ENCODE measurements around the gene VAMP8. TPM values are rescaled to one million over a fixed set of nuclear protein-coding genes. Genes with fewer than 3 reads are reported as not detected.

Gene VAMP8
- total and polyA plus RNA-seq, 2 donors (not counting 3 experiments of a cell fraction or from before 2014, with no cell fraction given) = 39.0 to 68.7 TPM

GRCh38 chr2:85534099-85534498 is 43.3 kb upstream of the VAMP8 start:
- Histone ChIP-seq H3K9me1 (replicated peaks; ENCODE audit: control insufficient read depth, extremely low read depth, insufficient read depth, low read length) (no peaks in the 10 kb centered on the region), H3K36me3 (ENCODE audit: control insufficient read depth in 2 of 2, extremely low read depth in 1 of 2, insufficient read depth in 2 of 2, low read length in 2 of 2) (no peaks in the 10 kb centered on the region), H3K9ac (replicated peaks; ENCODE audit: extremely low read depth, insufficient read depth, low read length) (no peak overlapping the region), H3K4me3 (replicated peaks in 1 of 3; ENCODE audit: insufficient read depth in 1 of 3, low read depth in 1 of 3, low read length in 3 of 3) (no peak overlapping the region), H3K4me2 (ENCODE audit: insufficient read depth, low read length) (no peak overlapping the region), H3K27me3 (ENCODE audit: control insufficient read depth in 2 of 2, insufficient read depth in 2 of 2, low read length in 2 of 2) (peaks cover 0 to 3% of the 10 kb centered on the region in 2 experiments), H3K9me3 (replicated peaks; ENCODE audit: control insufficient read depth, insufficient read depth, low read length) (no peaks in the 10 kb centered on the region), H3K4me1 (ENCODE audit: control insufficient read depth, extremely low read depth, insufficient read depth, low read length) (peaks cover 20% of the 10 kb centered on the region), H2AFZ (ENCODE audit: low read depth, low read length) (no peak overlapping the region), H4K20me1 (replicated peaks; ENCODE audit: control insufficient read depth, extremely low read depth, insufficient read depth, low read length) (no peaks in the 10 kb centered on the region), H3K27ac (ENCODE audit: insufficient read depth, low read depth, low read length) (no peak overlapping the region), H3K79me2 (ENCODE audit: control insufficient read depth, insufficient read depth, low read length) (peaks cover 8% of the 10 kb centered on the region)
- ChIA-PET CTCF (interaction anchor here (1.2 kb wide), 1 partner anchor 10 kb away, joined by 3 read pairs; no protein-coding TSS in a partner anchor), POLR2A (no interaction called here)
- TF ChIP-seq EZH2 (IDR thresholded peaks at IDR 0.05; ENCODE audit: borderline replicate concordance, low read depth, low read length, severe bottlenecking) (no peak), MAX (IDR thresholded peaks at IDR 0.05; ENCODE audit: insufficient read depth, insufficient read length) (no peak), CTCF (IDR thresholded peaks at IDR 0.05; ENCODE audit: extremely low read depth in 1 of 2, insufficient read depth in 1 of 2, low read depth in 1 of 2, low read length in 2 of 2) (no peak), JUN (IDR thresholded peaks at IDR 0.05; ENCODE audit: borderline replicate concordance, insufficient read depth, insufficient read length, low read depth) (no peak), POLR2A (IDR thresholded peaks at IDR 0.05; ENCODE audit: low read depth, low read length) (no peak), GATA2 (IDR thresholded peaks at IDR 0.05; ENCODE audit: insufficient read depth, insufficient read length, low read depth, low read length) (no peak), MYC (IDR thresholded peaks at IDR 0.05; ENCODE audit: low read depth, low read length) (no peak), POLR2AphosphoS5 (IDR thresholded peaks at IDR 0.05; ENCODE audit: insufficient read depth, low read depth, low read length) (no peak), FOS (IDR thresholded peaks at IDR 0.05; ENCODE audit: borderline replicate concordance, insufficient read depth, low read length) (no peak)
- intact Hi-C loops (cut with micrococcal nuclease) = no loop called here
- DNase-seq (ENCODE audit: low read depth, low spot score) (no peak), FAIRE-seq (no peak)
- dilution Hi-C loops (cut with MboI; ENCODE audit: extremely low pct_ligation_motif_present, low sequenced_read_pairs) = no loop called here
- BruUV-seq (replicated peaks) = no TSS peak

Measured in endothelial cell of umbilical vein (primary cell).